Omental fat pad (tissue), 4 donors: ENCODE results near the gene CYB5R4. TPM values are rescaled to one million over a fixed set of nuclear protein-coding genes. Genes with fewer than 3 reads are reported as not detected.

Source experiments
- ATAC-seq: fragments of 150-250 bp; one replicate; pipeline ENCODE4 v1.9.1; 2016; ENCODE audit warnings: mild to moderate bottlenecking, moderate library complexity; ENCODE audit not compliant: low FRiP score
- DNase-seq: peaks from one replicate; pipeline ENCODE4 v3.0.0-alpha.2; 2019; ENCODE audit warnings: low spot score
- total RNA-seq, 4 donors: library from RNA; depleted of rRNA; stranded (reverse); fragments of >200 nt; gene quantifications; one replicate each; pipeline ENCODE4 v1.1.0, GENCODE V29; 2016
- TF ChIP-seq, protein P1 (sequence below), 3 donors: fragments of 450-650 bp; IDR thresholded peaks; one replicate each; pipeline ENCODE4 v1.5.1; 2016 to 2017; ENCODE audit warnings: antibody characterized with exemption in 3 of 3, mild to moderate bottlenecking in 3 of 3, moderate library complexity in 2 of 3

The CYB5R4 gene
- total RNA-seq, 4 donors from 2014 or later = 7.2 to 12.8 (median 10.7) TPM

DNA sequence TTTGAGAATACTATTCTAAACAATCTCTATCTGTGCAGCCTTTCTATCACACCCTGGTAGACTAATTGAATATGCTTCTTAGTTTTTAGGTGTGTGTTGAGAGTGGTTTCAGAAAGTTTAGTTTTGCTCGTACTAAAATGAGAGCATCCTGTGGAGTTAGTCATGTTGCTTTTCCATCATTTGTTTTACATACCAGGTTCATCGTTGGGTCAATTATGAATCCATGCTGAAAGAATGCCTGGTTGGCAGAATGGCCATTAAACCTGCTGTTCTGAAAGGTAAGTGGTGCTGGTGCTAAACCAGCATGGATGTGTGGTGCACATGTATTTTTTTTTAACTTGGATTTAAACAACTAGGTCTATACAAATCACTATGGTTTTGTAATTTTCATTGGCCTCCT, 49.3 kb downstream of the CYB5R4 start:
- TF ChIP-seq, protein P1, sequence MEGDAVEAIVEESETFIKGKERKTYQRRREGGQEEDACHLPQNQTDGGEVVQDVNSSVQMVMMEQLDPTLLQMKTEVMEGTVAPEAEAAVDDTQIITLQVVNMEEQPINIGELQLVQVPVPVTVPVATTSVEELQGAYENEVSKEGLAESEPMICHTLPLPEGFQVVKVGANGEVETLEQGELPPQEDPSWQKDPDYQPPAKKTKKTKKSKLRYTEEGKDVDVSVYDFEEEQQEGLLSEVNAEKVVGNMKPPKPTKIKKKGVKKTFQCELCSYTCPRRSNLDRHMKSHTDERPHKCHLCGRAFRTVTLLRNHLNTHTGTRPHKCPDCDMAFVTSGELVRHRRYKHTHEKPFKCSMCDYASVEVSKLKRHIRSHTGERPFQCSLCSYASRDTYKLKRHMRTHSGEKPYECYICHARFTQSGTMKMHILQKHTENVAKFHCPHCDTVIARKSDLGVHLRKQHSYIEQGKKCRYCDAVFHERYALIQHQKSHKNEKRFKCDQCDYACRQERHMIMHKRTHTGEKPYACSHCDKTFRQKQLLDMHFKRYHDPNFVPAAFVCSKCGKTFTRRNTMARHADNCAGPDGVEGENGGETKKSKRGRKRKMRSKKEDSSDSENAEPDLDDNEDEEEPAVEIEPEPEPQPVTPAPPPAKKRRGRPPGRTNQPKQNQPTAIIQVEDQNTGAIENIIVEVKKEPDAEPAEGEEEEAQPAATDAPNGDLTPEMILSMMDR (IDR thresholded peaks at IDR 0.05) = no peak
- ATAC-seq (no peak), DNase-seq (no peak)

DNA sequence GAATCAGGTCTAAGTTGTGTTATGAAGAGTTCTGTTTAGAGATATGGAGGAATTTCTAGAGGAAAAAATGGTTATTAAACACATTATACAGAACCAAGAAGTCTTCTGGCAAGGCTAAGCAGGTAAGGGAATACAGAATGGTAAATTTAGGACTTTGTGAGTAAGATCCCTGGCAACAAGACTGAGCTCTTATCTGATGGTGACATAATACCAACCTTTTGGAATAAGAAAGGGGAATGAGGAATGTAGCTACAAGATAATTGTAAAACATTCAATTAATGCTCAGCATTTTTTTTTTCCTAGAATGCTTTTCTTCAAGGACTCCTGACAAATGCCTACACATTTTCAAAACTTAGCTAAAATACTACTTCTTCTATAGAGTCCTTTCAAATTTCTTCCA, 51.8 kb downstream of the CYB5R4 start:
- DNase-seq (no peak), ATAC-seq (no peak)
- TF ChIP-seq, protein P1 (IDR thresholded peaks at IDR 0.05) = no peak

DNA sequence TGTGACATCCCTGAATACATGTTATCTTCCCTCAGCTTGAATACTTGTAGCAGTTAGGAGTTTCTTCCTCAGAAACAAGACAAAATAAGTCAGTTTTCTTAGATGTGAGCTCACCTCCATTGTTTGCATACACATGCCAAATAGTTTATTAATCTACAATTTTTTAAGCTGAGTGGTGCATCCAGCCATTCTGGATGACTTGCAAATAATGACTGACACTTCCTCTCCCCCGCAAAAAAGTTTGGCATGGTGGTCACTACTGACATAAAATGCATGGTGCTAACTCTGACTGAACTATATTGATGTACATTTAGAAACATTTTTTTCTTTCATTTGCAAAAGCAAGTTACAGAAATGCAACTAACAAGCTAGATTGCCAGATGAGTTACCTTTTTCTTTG, 55.5 kb downstream of the CYB5R4 start:
- TF ChIP-seq, protein P1 (IDR thresholded peaks at IDR 0.05) = no peak
- ATAC-seq (no peak), DNase-seq (no peak)

DNA sequence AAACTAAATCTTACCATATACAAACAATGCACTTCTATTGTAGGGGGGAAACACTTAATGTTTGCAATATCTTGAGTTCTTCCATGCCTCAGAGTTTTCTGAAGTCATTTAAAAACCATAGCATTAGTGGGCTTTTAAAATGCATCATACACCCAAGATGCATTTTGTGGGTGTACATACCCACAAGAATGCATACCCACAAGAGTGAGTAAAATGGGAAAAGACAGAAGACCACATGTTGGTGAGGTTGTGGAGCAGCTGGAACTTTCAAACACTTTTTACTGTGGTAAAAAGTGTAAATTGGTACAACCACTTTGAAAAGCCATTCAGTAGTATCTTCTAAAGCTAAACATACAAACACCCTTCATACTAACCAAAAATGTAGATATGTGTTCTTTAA, 57.5 kb downstream of the CYB5R4 start:
- no peak for DNase-seq
- TF ChIP-seq, protein P1 (IDR thresholded peaks at IDR 0.05) = no peak
- no peak for ATAC-seq

DNA sequence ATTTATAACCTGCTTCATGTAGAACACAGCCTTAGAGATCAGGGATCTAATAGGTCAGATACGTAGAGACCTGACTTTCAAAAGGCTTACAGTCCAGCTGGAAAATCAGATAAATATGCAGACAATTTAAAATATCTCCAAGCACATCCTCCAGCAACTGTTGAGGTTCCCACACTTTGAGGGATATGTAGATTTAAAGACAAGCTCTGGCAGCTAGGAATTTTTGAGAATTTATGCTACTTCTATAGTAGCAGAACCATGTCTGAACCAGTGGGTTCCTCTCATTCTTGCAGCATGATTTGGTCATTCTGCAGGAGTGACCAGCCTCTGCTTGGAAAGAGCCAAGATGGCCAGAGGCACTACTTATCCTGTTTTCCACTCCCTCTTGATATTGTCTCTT, 60.5 kb downstream of the CYB5R4 start:
- TF ChIP-seq, protein P1 (IDR thresholded peaks at IDR 0.05) = no peak
- ATAC-seq (no peak), DNase-seq (no peak)

DNA sequence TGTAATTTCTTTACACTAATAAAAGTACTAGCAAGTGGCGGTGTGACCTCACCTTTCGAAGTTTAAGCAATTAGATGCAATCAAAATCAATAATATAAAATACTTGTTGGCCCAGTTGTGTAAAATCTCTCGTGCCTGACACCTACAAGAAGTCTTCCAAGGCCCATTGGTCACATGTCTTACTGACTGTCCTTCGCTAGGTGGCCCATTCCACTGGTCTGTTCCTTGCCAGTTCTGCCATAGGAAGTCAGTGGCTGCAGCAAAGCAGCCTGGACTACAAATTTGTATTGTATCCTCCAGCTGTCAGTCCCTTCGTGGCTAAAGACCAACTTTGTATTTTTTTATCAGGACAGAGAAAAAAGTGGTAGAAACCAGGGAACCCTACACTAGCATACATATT, 61.8 kb downstream of the CYB5R4 start:
- ATAC-seq (no peak), DNase-seq (no peak)
- TF ChIP-seq, protein P1 (IDR thresholded peaks at IDR 0.05) = no peak

DNA sequence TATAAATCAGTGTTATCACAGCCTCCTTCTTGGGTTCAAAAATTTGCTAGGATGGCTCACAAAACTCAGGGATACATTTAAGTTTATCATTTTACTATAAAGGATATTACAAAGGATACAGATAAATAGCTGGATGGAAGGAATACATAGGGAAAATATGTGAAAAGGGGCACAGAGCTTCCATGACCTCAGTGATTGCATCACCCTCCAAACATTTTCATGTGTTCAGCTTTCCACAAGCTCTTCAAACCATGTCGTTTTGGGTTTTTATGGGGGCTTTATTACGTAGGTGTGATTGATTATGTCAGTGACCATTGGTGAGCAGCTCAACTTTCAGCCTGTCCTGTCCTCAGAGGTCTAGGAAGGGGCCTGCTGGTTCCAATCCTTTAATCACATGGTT, 68.0 kb downstream of the CYB5R4 start:
- no peak for ATAC-seq
- no peak for DNase-seq
- TF ChIP-seq, protein P1 (IDR thresholded peaks at IDR 0.05) = no peak
